Hematopoietic multipotent progenitor cell treated with erythropoietin and hydrocortisone succinate and interleukin-3 and kit ligand, for 4 days (in vitro differentiated cells): ENCODE results near the gene ALPP.
A peak's percentile ranks its signal among the peaks of the same experiment; 100 is the strongest.
"Not testable (repeated sequence)": the region's sequence is repeated elsewhere in the genome, so short reads cannot be mapped to it uniquely, and the experiment has no call there.

Experiments
- DNase-seq: peaks from one replicate; pipeline ENCODE4 v3.0.0-alpha.2; 2015

ALPP gene

DNA sequence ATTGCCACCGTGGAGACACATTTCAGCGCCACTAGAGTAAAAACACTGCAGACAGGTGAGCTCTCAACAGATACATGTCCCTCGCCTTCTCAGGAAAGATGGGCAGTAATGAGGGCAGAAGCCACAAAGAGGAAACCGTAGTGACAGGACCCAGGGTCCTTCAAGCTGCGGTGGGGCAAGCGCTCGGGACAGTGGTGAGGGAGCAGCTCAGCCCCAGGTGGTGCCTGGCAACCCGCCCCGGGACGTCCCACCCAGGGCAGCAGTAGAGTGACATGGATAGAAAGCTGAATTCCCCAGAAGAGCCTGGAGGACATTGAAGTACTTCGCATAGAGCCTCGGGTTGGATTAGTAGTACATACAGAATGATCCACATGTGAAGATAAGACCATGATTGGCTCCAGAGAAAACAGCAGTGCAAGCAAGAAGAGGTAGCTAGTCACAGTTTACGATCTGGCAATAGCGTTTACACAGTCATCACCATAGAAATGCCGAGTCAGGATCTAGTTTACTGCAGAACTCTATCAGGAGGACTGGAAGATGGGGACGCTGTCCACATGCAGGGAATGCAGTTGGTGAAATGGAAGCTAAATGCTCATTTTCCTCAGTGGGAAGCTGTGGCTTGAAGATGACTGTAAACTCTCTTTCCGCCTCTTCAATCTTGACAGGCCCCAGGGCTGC is 37.4 kb upstream of the ALPP start:
- no peak for DNase-seq

DNA sequence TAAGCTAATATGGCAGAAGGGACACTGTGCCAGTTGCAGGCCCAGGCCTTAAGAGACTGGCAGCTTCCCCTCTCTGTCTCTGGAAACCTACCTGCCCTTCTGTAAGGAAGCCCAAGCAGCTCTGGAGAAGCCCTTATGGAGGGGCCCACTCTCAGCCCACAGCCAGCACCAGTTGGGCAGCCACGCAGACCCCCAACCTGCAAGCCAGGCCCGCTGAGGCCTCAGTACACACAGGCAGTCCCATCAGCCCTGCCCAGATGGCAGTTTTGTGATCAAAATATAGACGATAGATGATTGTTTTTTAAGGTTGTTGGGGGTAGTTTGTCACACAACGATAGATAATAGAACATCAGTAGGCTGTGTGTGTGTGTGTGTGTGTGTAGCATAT is 36.8 kb upstream of the ALPP start:
- DNase-seq: no peak

DNA sequence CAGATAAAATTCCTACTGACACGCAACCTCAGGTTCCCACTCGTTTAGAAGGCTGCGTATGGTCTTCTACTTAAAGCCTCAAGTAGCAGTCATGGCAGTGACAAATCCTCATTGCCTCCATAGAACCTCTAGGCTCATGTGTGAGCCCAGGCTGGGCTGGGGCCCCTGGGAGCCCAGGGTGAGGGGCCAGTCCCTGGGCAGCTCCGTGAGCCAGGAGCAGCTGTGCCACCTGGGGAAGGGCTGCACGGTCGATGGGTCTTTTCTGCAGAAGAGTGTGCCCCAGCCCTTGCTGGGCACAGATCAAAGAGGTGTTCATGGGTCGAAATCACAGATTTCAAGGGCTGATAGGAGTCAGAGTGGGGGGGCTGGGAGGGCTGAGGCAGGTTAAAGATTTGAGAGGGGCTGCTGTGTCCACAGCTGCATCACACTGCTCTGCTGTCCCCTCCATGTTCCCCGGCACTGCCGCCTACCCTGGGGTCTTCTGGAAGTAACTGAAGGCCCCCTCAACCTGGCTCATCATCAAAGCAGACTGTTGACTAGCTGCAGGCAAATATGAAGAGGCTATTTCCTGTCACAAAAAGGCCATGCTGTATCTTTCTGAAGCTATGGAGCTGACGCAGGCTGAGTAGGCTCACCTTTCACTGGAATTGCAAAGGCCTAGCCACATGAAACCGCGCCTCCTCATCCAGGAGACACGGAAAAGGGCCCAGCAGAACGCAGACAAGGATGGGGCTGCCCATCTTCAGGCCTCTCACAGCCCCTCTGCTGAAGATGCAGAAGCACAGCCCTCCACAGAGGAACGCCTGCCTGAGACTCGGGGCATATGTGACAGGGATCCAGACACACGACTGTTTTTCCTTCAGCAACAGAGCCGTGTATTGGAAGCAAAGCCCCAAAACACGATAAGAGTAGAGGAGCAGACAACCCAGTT is 35.7 kb upstream of the ALPP start:
- DNase-seq: no peak

DNA sequence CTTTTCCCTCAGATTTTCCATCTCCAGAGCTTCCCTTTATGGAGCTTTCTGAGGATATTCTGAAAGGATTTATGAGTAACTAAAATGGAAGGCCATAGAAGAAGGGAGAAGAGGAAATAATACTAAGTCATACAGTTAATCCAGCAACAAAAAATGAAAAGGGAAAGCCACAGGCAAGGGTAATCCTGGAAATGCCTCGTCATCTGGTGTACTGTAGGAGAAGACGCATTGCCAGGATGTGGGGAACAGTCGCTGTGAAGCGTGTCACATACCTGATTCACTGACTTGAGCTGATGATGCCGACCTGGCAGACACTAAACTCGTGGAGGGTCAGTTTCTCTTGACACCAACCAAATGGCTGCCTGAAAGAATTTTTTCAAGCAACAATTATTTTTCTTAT is 34.7 kb upstream of the ALPP start:
- no peak for DNase-seq

DNA sequence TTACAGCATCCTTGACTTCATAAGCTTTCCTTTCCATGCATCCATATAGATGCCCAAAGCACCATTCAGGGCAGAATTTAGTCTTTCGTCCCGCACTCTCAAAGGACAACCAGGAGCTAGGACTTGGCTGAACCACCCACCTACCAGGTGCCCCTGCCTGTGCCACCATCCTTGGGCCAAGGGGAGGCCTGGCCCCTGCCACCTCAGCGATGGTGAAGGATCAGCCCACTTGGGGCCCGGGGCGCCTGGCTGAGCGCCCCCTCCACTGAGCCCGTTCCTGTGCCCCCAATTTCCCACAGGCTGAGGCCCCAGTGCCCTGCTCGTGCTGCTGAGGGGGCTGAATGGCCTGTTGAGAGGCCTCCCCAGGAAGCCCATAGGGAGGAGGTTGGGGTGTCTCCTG is 33.3 kb upstream of the ALPP start:
- DNase-seq: no peak

DNA sequence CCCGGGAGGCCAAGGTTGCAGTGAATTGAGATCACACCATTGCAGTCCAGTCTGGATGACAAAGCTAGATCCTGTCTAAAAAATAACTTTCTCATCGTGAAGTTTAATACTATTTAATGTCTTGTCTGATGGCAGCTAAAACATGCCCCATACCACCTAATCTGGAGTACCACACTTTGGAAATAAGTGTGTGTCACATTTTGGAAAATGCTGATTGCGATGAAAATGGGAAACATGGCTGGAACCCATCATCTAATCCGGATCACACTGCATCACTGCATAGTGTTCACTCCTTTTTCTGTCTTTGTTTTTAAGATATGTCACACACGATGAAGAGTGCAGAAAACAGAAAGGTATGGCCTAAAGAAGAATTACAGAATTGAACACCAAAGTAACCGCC is 31.2 kb upstream of the ALPP start:
- no peak for DNase-seq

DNA sequence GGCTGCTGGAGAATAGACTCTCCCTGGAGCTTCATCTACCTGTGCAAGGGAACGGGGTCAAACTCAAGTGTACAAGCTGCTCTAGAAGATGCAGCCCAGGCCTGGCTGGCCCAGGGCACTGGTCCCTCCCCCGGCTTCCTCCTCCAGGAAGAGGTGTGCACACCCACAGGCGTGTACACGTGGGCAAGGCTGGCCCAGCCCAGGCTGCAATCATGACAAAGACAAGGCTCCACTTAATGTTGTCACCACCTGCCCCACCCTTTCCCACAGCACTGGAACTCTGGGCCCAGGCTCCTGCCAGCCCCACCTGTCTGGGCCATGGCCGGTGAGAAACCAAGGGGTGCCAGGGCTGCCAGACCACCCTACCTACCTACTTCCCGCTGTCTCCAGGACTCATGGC is 29.6 kb upstream of the ALPP start:
- peak; percentile 30 for DNase-seq

DNA sequence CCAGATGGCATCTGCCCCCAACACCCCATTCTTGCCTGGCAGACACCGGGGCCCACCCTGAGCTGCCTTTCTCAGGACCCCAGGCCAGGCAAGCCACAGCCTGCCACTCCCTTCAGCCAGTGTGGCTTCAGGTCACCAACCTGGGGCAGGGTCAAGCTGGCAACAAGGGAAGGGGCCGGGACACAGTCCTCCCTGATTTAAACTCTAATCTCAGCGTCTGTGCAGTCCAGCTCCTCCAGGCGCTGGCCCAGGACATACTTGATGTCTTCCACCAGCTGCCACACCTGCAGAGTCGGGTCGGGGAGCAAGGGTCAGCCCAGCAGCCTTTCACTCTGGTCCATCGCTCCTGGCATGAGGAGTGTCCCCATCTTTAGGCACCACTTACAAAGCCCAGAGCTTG is 29.0 kb upstream of the ALPP start:
- DNase-seq: no peak

DNA sequence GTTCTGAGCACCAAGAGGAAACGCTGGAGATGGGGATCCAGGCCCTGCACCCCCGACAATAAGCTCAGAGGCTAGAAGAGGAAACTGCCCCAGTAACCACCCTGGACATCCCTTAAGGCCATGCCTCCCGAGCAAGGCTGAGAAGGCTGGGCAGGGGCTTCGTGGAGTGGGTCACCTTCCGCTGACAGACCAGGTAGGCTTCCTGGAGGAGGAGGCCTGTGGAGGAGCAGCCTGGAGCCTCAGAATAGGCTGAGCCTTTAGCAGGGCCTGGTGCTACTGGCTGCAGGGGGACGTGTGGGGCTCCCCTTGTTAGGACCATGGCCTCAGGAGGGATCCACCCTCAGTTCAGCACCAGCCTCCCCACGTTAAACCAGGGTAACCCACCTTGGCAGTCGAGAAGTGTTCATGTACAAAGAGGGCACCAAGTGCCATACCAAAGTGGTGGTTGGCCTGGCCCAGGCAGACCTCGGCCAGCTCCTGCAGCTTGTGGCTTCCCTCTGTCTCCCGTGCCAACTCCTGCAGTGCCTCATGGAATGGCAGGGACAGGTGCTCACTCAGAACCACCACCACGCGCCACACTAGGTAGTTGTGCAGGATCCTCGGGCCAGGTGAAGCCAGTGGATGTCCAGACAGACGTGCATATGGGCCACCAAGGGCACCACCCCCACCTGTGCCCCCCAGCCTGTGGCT is 28.5 kb upstream of the ALPP start:
- no peak for DNase-seq

DNA sequence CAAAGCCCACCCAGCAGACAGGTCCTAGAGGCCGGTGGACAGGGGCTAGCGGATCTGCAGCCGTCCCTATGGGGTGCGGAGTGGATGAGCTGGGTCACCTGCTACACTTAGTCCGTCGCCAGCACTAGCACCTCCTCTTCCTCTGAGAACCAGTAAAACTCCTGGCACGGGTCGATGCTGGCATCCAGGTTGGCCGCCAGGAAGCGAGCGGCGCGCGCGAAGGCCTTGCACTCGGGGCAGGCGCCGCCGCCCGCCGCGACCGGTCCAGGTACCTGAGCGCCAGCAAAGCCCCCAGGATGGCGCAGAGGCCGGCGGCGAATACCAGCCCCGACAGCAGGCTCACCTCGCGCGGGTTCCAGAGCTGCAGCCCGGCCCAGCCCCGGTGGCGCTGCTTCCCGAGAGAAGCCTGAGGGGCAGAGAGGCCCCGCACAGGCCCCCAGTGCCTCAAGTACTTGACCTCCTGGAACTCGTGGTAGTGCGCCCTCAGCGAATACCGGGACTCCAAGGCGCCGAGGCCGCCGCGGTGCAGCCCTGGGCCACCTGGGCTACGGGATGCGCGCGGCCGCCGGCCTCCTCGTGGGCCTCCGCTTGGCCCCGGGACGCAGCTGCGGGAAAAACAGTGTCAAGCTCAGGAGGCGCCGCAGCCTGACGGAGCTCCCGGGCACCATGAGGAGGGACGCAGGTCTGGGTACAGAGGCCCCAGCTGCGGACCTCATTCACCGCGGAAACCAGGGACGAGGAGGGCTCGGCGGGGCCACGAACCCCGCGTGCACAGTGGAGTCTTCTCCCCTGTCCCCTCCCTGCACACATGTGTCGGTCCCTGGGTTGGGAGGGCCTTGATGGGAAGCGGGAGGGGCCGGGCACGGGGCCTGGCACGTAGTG is 27.5 kb upstream of the ALPP start:
- no peak for DNase-seq

DNA sequence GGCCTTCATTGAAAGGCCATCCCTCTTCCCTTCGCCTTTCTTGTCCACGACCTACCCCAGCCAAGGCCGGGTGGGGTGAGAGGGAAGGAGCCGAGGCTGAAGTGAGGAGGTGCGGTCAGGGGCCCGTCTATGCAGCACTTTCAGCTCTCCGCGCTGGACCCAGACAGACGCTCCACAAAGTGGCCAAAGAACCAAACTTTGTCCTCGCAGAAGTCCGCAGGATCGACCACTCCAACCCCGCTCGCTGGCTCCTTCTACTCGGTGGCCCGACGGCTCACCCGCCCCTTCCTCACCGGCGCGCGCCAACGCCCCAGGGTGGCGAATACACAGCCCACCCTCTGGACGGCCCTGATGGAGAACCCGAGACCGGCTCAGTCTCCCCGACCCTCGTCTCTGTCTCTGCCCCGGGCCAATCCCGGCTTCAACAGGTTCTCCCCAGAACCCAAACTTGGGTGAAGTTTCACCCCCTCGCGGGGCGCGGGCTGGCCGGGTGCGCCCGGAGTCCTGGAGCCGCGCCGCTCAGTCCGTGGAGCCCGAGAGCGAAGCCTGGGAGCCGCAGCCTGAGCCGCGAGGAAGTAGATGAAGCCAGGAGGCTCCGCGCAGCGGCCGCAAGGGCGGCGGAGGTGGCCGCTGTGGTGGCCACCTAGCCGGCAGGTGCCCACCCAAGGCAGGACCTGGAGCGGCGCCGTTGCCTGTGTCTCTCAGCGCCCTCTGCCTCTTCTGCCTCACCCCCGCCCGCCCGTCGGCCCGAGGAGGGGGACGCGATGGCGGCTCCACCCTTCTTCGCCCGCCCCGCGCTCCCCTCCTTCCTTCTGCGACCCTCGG is 26.7 kb upstream of the ALPP start:
- DNase-seq: no peak

DNA sequence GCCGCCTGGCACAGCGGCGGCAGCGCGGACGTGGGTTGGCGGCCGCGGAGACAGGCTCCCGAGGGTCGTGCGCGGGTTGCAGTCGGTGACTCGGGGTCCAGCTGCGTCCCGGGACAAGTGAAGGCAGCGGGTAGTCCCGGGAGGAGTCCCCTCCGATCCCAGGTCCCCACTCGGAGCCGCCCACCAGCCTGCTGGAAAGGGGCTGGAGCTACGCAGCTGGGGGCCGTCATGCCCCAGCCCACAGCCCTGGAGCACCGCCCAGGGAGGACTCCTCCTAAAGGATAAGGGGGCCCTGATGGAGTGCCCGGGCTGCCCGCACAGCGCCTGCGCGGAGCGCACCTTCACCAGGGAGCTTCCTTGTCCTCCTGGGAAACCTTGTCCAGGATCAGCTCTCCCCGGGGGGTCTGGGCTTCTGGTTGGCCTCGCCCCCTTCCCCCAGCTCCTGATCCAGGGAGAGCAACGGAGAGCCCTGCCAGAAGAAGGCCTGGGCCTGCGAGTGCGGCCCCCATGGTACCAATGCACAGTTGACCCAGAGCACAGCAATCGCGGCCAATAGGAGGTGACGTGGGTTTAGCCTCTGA is 25.9 kb upstream of the ALPP start:
- no peak for DNase-seq

DNA sequence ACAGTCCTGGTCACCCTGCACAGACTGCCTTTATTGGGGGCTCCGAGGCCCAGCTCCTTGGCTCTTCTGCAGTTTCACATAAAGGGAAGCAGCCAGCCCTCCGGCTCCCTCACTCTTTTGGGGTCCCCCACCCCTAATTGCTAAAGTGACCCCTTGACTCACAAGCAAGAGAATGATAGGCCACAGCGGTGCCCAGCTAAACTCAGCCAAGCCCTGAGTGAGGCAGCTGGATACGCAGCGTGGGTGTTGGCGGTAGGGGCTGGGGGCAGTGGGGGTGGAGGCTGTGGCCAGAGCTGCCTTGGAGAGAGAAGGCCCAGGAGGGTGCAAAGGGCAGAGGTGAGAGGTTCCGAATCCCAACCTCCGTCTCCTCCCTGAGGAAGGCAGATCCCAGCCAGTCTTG is 25.5 kb upstream of the ALPP start:
- DNase-seq: no peak

DNA sequence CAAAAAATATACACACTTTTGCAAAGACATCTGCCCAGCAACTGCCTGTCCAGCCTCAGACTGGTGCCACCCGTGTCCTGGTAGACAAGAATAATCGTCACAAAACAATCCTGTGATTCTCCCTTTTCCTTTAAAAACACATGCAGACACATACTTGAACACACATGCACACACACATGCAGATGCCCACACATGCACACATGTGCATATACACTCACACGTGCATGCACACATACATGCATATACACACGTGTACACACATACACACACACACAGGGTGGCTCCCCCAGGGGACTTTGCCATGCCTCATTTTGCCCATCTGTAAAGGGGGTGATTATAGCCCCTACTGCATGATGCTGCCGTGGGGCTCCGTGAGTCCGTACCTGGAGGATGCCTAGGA is 24.9 kb upstream of the ALPP start:
- DNase-seq: no peak

DNA sequence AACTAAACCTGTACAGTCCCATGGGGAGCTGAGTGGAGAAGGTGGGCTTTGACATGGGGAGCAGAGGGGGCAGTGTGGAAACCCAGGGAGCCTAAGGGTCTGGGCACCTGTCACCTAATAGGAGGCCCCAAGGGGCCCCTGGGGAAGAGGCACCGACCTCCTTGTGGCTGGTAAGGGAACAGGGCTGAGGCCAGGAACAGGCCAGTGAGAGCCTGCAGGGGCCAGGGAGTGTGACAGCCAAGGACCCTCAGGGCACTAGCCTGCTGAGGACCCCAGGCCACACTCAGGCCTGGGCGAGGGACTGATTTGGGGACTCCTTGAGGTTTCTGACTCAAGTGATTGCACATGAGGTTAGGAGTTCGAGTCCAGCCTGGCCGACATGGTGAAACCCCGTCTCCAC is 24.5 kb upstream of the ALPP start:
- no peak for DNase-seq

DNA sequence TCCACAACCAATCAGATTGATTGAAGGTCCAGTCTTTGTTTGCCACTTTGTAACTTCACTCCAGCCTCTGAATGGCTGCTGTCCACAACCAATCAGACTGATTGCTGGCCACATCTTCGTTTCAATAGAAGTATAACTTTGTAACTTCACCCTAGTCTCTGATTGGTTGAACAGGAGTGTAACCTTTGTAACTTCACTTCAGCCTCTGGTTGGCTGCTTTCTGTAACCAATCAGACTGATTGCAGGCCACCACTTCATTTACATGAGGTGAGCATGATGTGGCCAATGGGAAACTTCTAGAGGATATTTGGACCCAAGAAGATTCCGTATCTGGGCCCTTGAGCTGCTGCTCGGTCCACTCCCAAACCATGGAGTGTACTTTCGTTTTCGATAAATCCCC is 16.9 kb upstream of the ALPP start:
- no peak for DNase-seq

DNA sequence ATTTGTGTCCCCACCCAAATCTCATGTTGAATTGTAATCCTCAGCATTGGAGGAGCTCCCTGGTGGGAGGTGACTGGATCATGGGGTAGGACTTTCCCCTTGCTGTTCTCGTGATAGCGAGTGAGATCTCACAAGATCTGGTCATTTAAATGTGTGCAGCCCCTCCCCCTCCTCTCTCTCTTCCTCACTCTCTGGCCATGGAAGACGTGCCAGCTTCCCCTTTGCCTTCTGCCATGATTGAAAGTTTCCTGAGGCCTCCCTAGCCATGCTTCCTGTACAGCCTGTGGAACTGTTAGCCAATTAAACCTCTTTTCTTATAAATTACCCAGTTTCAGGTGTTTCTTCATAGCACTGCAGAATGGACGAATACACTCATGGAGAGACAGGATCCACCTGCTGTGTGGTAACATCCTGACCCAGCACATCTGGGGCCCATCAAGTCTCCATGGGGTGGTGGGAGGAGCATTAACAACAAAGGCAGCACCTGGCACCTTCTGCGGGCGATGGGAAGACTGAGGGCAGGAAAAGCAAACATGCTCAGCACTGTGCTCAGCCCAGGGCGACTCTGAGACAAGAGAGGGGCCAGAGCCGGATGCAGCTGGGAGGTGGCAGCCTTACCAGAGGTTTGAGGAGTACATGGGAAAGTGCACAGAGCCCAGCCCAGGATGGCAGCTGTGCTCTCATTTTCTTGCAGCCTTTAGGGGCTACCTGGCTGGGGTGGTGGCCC is 16.2 kb upstream of the ALPP start:
- DNase-seq: no peak

DNA sequence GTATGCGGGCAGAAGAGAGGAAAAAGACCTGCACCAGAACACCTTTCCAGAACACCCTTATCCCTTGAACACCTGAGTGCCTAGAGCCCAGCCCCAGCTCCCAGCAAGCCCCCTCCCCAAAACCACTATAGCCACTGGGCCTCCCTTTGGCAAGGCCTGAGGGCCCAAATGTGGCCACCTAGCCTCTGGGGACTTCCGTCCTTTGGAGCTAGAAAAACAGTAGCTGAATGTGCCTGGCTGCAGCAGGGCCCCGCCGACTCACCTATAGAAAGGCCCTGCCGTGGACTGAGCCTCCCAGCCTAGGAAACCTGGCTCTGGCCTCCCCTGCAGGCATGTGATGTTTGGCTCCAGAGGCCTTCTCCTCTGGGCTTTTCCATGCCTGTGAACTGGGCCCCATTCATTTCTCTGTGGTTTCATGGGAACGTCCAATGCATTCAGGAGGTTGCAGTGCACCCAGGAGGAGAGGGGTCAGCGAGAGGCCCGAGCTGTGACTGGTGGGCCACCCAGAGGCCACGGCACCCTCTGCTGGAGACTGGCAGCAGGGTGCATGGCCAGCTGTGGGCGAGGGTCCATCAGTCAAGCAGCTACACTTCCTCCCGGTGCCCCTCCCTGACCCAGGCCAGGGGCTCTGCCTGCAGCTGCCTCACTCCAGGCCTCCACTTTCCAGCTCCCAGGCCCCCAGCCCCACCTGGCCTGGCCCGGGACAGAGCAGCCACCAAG is 15.3 kb upstream of the ALPP start:
- not testable (repeated sequence) for DNase-seq

DNA sequence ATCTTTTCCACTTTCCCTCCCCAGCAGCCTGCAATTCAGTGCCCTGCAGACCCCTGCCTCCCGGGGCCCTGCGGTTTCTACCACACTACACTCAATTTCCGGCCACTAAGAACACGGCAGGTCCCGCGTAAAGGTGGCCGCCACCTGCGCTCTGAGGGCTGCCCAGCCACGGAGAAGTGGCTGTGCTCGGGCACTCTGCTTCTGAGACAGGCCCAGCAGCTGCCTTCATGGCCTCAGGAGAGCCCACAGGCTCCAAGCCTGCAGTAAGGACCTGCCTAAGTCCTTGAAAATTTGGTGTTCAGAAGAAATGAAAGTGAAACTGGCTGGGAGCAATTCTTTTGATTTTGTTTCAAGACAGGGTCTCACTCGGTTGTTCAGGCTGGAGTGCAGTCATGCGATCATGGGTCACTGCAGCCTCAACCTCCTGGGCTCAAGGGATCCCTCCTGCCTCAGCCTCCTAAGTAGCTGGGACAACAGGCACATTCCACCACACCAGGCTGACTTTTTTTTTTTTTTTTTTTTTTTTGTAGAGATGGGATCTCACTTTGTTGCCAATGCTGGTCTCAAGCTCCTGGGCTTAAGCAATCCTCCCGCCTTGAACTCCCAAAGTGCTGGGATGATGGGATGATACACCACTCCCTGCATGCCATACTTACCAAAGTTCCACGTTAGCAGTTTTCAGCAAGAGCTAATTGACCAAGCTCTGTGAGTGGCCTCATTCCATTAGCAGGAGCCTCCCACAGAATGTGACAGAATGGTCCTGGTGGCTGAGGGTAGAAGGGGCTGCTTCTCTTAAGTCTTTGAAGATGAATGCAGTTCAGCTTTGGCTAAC is 14.6 kb upstream of the ALPP start:
- peak; percentile 58 for DNase-seq
